T-helper 17 cell (primary cell): Measurements from ENCODE around the gene FGF14. TPM values are rescaled to one million over a fixed set of nuclear protein-coding genes. Genes with fewer than 3 reads are reported as not detected.
"Not testable (repeated sequence)": the region's sequence is repeated elsewhere in the genome, so short reads cannot be mapped to it uniquely, and the experiment has no call there.

Experiments used
- ATAC-seq: fragments of 150-1000 bp; cut with Tn5 transposase; 2 replicates; pipeline ENCODE4 v1.10.0; 2021; ENCODE audit warnings: mild to moderate bottlenecking, moderate library complexity
- DNase-seq, 3 donors: peaks; one replicate each; pipeline versions ENCODE4 v3.0.0 to v3.0.0-alpha.2; 2020 to 2021
- H3K9me3 ChIP-seq: one replicate; pipeline ENCODE4 v1.7.0; 2013; ENCODE audit warnings: low read length, mild to moderate bottlenecking; ENCODE audit not compliant: control insufficient read depth, poor library complexity, severe bottlenecking
- H3K27ac Mint-ChIP-seq: one replicate; pipeline ENCODE4 v1.8.0; 2022; ENCODE audit warnings: mild to moderate bottlenecking, moderate library complexity, mixed read lengths
- H3K27me3 Mint-ChIP-seq: one replicate; pipeline ENCODE4 v1.8.0; 2022; ENCODE audit warnings: mixed read lengths
- H3K36me3 Mint-ChIP-seq: one replicate; pipeline ENCODE4 v1.8.0; 2022; ENCODE audit warnings: low read depth, mixed read lengths
- H3K4me1 Mint-ChIP-seq: one replicate; pipeline ENCODE4 v1.8.0; 2022; ENCODE audit warnings: mild to moderate bottlenecking, mixed read lengths
- H3K4me3 Mint-ChIP-seq: one replicate; pipeline ENCODE4 v1.8.0; 2022; ENCODE audit warnings: mild to moderate bottlenecking, moderate library complexity, mixed read lengths
- total RNA-seq, 4 donors: library from RNA in 2 of 4; stranded (reverse) in 2 of 4; gene quantifications; one replicate each; pipeline ENCODE4 v1.2.3 and lab custom pipeline; 2022 to 2026

FGF14 gene
- total RNA-seq, 2 donors from 2014 or later = not detected

- Mint-ChIP-seq H3K27me3 (no peaks in the 10 kb centered on the region), H3K4me3 (no peak overlapping the region), H3K36me3 (no peaks in the 10 kb centered on the region), H3K27ac (no peak overlapping the region), H3K4me1 (no peaks in the 10 kb centered on the region)
- ATAC-seq = no peak
- no peak for DNase-seq
- no peaks in the 10 kb centered on the region for H3K9me3 ChIP-seq
These were observed 260.0 kb downstream of the FGF14 start for GRCh38 chr13:102141625-102142472.

GRCh38 chr13:102139626-102140025, 262.2 kb downstream of the FGF14 start:
- ATAC-seq = no peak
- no peak overlapping the region for H3K27ac Mint-ChIP-seq
- H3K4me3 Mint-ChIP-seq = no peak overlapping the region
- H3K4me1 Mint-ChIP-seq = no peaks in the 10 kb centered on the region
- no peaks in the 10 kb centered on the region for H3K27me3 Mint-ChIP-seq
- no peaks in the 10 kb centered on the region for H3K36me3 Mint-ChIP-seq
- H3K9me3 ChIP-seq = no peaks in the 10 kb centered on the region
- DNase-seq = no peak

GRCh38 chr13:102138635-102139190, 263.1 kb downstream of the FGF14 start:
- ATAC-seq = no peak
- DNase-seq = no peak
- Mint-ChIP-seq H3K4me3 (no peak overlapping the region), H3K27me3 (no peaks in the 10 kb centered on the region), H3K4me1 (no peaks in the 10 kb centered on the region), H3K36me3 (no peaks in the 10 kb centered on the region), H3K27ac (no peak overlapping the region)
- H3K9me3 ChIP-seq = no peaks in the 10 kb centered on the region

- not testable (repeated sequence) for H3K4me1 Mint-ChIP-seq, H3K27me3 Mint-ChIP-seq
These were observed 263.9 kb downstream of the FGF14 start for GRCh38 chr13:102137904-102138303.

GRCh38 chr13:102136735-102137296, 265.0 kb downstream of the FGF14 start:
- no peak for DNase-seq
- H3K27me3 Mint-ChIP-seq = peaks cover 4% of the 10 kb centered on the region
- no peaks in the 10 kb centered on the region for H3K9me3 ChIP-seq
- H3K4me3 Mint-ChIP-seq = no peak overlapping the region
- H3K36me3 Mint-ChIP-seq = no peaks in the 10 kb centered on the region
- H3K4me1 Mint-ChIP-seq = no peaks in the 10 kb centered on the region
- no peak for ATAC-seq
- no peak overlapping the region for H3K27ac Mint-ChIP-seq

More at GRCh38 chr13:102137904-102138303, 263.9 kb downstream of the FGF14 start:
- H3K36me3 Mint-ChIP-seq, H3K4me3 Mint-ChIP-seq, ATAC-seq, DNase-seq, H3K27ac Mint-ChIP-seq, H3K9me3 ChIP-seq: not testable (repeated sequence)

- peaks cover 25% of the 10 kb centered on the region for H3K27me3 Mint-ChIP-seq
- DNase-seq (no peak), ATAC-seq (no peak)
- H3K9me3 ChIP-seq = no peaks in the 10 kb centered on the region
- H3K4me3 Mint-ChIP-seq = no peak overlapping the region
- no peak overlapping the region for H3K27ac Mint-ChIP-seq
- H3K36me3 Mint-ChIP-seq = no peaks in the 10 kb centered on the region
- H3K4me1 Mint-ChIP-seq = no peaks in the 10 kb centered on the region
These were observed 269.0 kb downstream of the FGF14 start for GRCh38 chr13:102132777-102133295.

GRCh38 chr13:102131246-102131645, 270.6 kb downstream of the FGF14 start:
- no peaks in the 10 kb centered on the region for H3K4me1 Mint-ChIP-seq
- no peak overlapping the region for H3K27ac Mint-ChIP-seq

GRCh38 chr13:102128216-102128810, 273.5 kb downstream of the FGF14 start:
- H3K36me3 Mint-ChIP-seq = no peaks in the 10 kb centered on the region
- peaks cover 35% of the 10 kb centered on the region for H3K27me3 Mint-ChIP-seq
- peaks cover 3% of the 10 kb centered on the region for H3K4me1 Mint-ChIP-seq
- no peak overlapping the region for H3K4me3 Mint-ChIP-seq
- H3K9me3 ChIP-seq = no peaks in the 10 kb centered on the region
- DNase-seq (no peak), ATAC-seq (no peak)
- no peak overlapping the region for H3K27ac Mint-ChIP-seq

More at GRCh38 chr13:102131246-102131645, 270.6 kb downstream of the FGF14 start:
- DNase-seq (no peak), ATAC-seq (no peak)
- Mint-ChIP-seq H3K27me3 (peaks cover 27% of the 10 kb centered on the region), H3K36me3 (no peaks in the 10 kb centered on the region), H3K4me3 (no peak overlapping the region)
- no peaks in the 10 kb centered on the region for H3K9me3 ChIP-seq

- no peaks in the 10 kb centered on the region for H3K9me3 ChIP-seq
- ATAC-seq (no peak), DNase-seq (no peak)
- Mint-ChIP-seq H3K27me3 (peaks cover 34% of the 10 kb centered on the region), H3K4me3 (no peak overlapping the region), H3K36me3 (no peaks in the 10 kb centered on the region), H3K27ac (no peak overlapping the region), H3K4me1 (peaks cover 3% of the 10 kb centered on the region)
These were observed 274.7 kb downstream of the FGF14 start for GRCh38 chr13:102127153-102127552.

- Mint-ChIP-seq H3K4me3 (no peak overlapping the region), H3K27ac (no peak overlapping the region), H3K36me3 (no peaks in the 10 kb centered on the region), H3K27me3 (peaks cover 20% of the 10 kb centered on the region), H3K4me1 (peaks cover 3% of the 10 kb centered on the region)
- H3K9me3 ChIP-seq = no peaks in the 10 kb centered on the region
- ATAC-seq = no peak
- no peak for DNase-seq
These were observed 279.7 kb downstream of the FGF14 start for GRCh38 chr13:102122147-102122546.

GRCh38 chr13:102117175-102117831, 284.5 kb downstream of the FGF14 start:
- ATAC-seq (no peak), DNase-seq (no peak)
- H3K4me3 Mint-ChIP-seq = no peak overlapping the region
- no peak overlapping the region for H3K27ac Mint-ChIP-seq
- no peaks in the 10 kb centered on the region for H3K4me1 Mint-ChIP-seq
- no peaks in the 10 kb centered on the region for H3K9me3 ChIP-seq
- peaks cover 15% of the 10 kb centered on the region for H3K27me3 Mint-ChIP-seq
- H3K36me3 Mint-ChIP-seq = no peaks in the 10 kb centered on the region

GRCh38 chr13:102103469-102103868, 298.4 kb downstream of the FGF14 start:
- H3K4me1 Mint-ChIP-seq = no peaks in the 10 kb centered on the region
- H3K27ac Mint-ChIP-seq = no peak overlapping the region
- H3K9me3 ChIP-seq = no peaks in the 10 kb centered on the region
- no peaks in the 10 kb centered on the region for H3K36me3 Mint-ChIP-seq
- peaks cover 4% of the 10 kb centered on the region for H3K27me3 Mint-ChIP-seq
- DNase-seq (no peak), ATAC-seq (no peak)
- H3K4me3 Mint-ChIP-seq = no peak overlapping the region

- no peaks in the 10 kb centered on the region for H3K4me1 Mint-ChIP-seq
- ATAC-seq = no peak
- H3K9me3 ChIP-seq = no peaks in the 10 kb centered on the region
- no peak overlapping the region for H3K4me3 Mint-ChIP-seq
- DNase-seq = no peak
- H3K27ac Mint-ChIP-seq = no peak overlapping the region
- peaks cover 4% of the 10 kb centered on the region for H3K27me3 Mint-ChIP-seq
- no peaks in the 10 kb centered on the region for H3K36me3 Mint-ChIP-seq
These were observed 301.6 kb downstream of the FGF14 start for GRCh38 chr13:102100234-102100633.
